Keratinocyte (primary cell): ENCODE measurements around the gene TMEM218. TPM values are rescaled to one million over a fixed set of nuclear protein-coding genes. Genes with fewer than 3 reads are reported as not detected.

Experiments
- DNase-seq: peaks from one replicate; pipeline ENCODE4 v3.0.0-alpha.2; 2011; ENCODE audit warnings: low read depth, missing footprints, low spot score
- FAIRE-seq: peaks from 2 replicates; lab custom pipeline; 2011; peaks lifted over from hg19 to GRCh38; lab: Jason Lieb, UNC
- H2AFZ ChIP-seq: 2 replicates; pipeline ENCODE4 v1.6.0; 2012; ENCODE audit warnings: low read length, control low read depth, inconsistent platforms; ENCODE audit not compliant: control insufficient read depth
- H3K27ac ChIP-seq: 2 replicates; pipeline ENCODE4 v1.5.1; 2011; ENCODE audit warnings: low read length; ENCODE audit not compliant: control insufficient read depth, insufficient read depth
- H3K27me3 ChIP-seq: 3 replicates; pipeline ENCODE4 v1.6.0; 2011; ENCODE audit warnings: low read length; ENCODE audit not compliant: control insufficient read depth, insufficient read depth; ENCODE audit errors: extremely low read depth
- H3K36me3 ChIP-seq, 2 experiments: 2 replicates in 1 of 2; 3 replicates in 1 of 2; pipeline ENCODE4 v1.5.1; 2011; ENCODE audit warnings: low read length in 2 of 2, mild to moderate bottlenecking in 1 of 2; ENCODE audit not compliant: control insufficient read depth in 2 of 2, insufficient read depth in 2 of 2; ENCODE audit errors: extremely low read depth in 1 of 2
- H3K4me1 ChIP-seq: 3 replicates; pipeline ENCODE4 v1.5.1; 2011; ENCODE audit warnings: low read length; ENCODE audit not compliant: control insufficient read depth, insufficient read depth; ENCODE audit errors: extremely low read depth
- H3K4me2 ChIP-seq: 3 replicates; pipeline ENCODE4 v1.6.0; 2011; ENCODE audit warnings: low read depth, low read length; ENCODE audit not compliant: control insufficient read depth, insufficient read depth; ENCODE audit errors: extremely low read depth
- H3K4me3 ChIP-seq, 3 experiments: fragments of 200-600 bp in 1 of 3; sonication (generic) in 1 of 3; 2 replicates in 2 of 3; 3 replicates in 1 of 3; pipeline ENCODE4 v1.5.1; 2011 to 2016; ENCODE audit warnings: low read length in 3 of 3, mild to moderate bottlenecking in 3 of 3, control low read depth in 2 of 3, inconsistent platforms in 1 of 3, low read depth in 1 of 3, mixed read lengths in 1 of 3, mixed run types in 1 of 3, moderate library complexity in 1 of 3; ENCODE audit not compliant: control insufficient read depth in 2 of 3, insufficient read depth in 2 of 3; ENCODE audit errors: extremely low read depth in 1 of 3
- H3K79me2 ChIP-seq: 2 replicates; pipeline ENCODE4 v1.6.0; 2012; ENCODE audit warnings: low read length; ENCODE audit not compliant: control insufficient read depth, insufficient read depth
- H3K9ac ChIP-seq: 3 replicates; pipeline ENCODE4 v1.6.0; 2011; ENCODE audit warnings: low read length; ENCODE audit not compliant: control insufficient read depth, insufficient read depth; ENCODE audit errors: extremely low read depth
- H3K9me1 ChIP-seq: 3 replicates; pipeline ENCODE4 v1.6.0; 2011; ENCODE audit warnings: low read length; ENCODE audit not compliant: control insufficient read depth, insufficient read depth; ENCODE audit errors: extremely low read depth
- H3K9me3 ChIP-seq: 2 replicates; pipeline ENCODE4 v1.5.1; 2012; ENCODE audit warnings: low read depth, low read length; ENCODE audit not compliant: control insufficient read depth
- H4K20me1 ChIP-seq: 3 replicates; pipeline ENCODE4 v1.6.0; 2011; ENCODE audit warnings: low read length; ENCODE audit not compliant: control insufficient read depth, insufficient read depth; ENCODE audit errors: extremely low read depth
- CTCF ChIP-seq, 3 experiments: IDR thresholded peaks in 1 of 3; conservative IDR thresholded peaks in 1 of 3; optimal IDR thresholded peaks in 1 of 3; 2 replicates in 2 of 3; 3 replicates in 1 of 3; pipeline versions ENCODE3 to v1.5.1; 2011; ENCODE audit warnings: low read length in 3 of 3, mild to moderate bottlenecking in 3 of 3, moderate library complexity in 2 of 3, control low read depth in 1 of 3, inconsistent platforms in 1 of 3; ENCODE audit not compliant: insufficient read depth in 2 of 3; ENCODE audit errors: extremely low read depth in 1 of 3
- EZH2 ChIP-seq: IDR thresholded peaks from one replicate; pipeline ENCODE4 v1.6.1; 2012; ENCODE audit warnings: inconsistent platforms, mild to moderate bottlenecking, low read length, moderate library complexity
- dilution Hi-C: fragments of 300-500 bp; cut with MboI; formaldehyde crosslinking; loops from one replicate; pipeline ENCODE4 v1.7.0; 2020; ENCODE audit warnings: low sequenced_read_pairs; ENCODE audit not compliant: extremely low pct_ligation_motif_present
- polyA plus RNA-seq, 5 experiments: library from polyadenylated mRNA; depleted of rRNA in 3 of 5; stranded (reverse) in 3 of 5; stranded (forward) in 1 of 5; unstranded in 1 of 5; fragments of >200 nt; gene quantifications; 1 replicate in 1 of 5; 2 replicates in 3 of 5; 3 replicates in 1 of 5; pipeline versions ENCODE4 v1.2.1 to v1.2.3, GENCODE V29; 2011 to 2012; ENCODE audit warnings: missing spikeins in 2 of 5, low read depth in 1 of 5, low replicate concordance in 1 of 5

TMEM218 gene
- polyA plus RNA-seq, 1 donor (not counting 4 experiments of a cell fraction or from before 2014, with no cell fraction given): 34.2 TPM

- Histone ChIP-seq H2AFZ (no peak overlapping the region), H3K79me2 (no peaks in the 10 kb centered on the region), H3K4me3 (no peak overlapping the region), H3K36me3 (no peaks in the 10 kb centered on the region), H4K20me1 (no peaks in the 10 kb centered on the region), H3K4me1 (no peaks in the 10 kb centered on the region), H3K9ac (no peak overlapping the region), H3K4me2 (no peak overlapping the region), H3K27ac (no peak overlapping the region), H3K9me1 (no peaks in the 10 kb centered on the region), H3K27me3 (peaks cover 8% of the 10 kb centered on the region), H3K9me3 (no peaks in the 10 kb centered on the region)
- dilution Hi-C loops: no loop called here
- FAIRE-seq: no peak
- no peak for DNase-seq
- no peak for TF ChIP-seq CTCF (optimal IDR thresholded peaks at IDR 0.05 in 1 of 3, IDR thresholded peaks at IDR 0.05 in 1 of 3, conservative IDR thresholded peaks at IDR 0.05 in 1 of 3; ENCODE audit: extremely low read depth in 1 of 3, insufficient read depth in 2 of 3, low read length in 3 of 3)
- no peak for TF ChIP-seq EZH2
These were observed 44.3 kb upstream of the TMEM218 start for GRCh38 chr11:125155767-125156166.

- Histone ChIP-seq H3K4me2 (no peak overlapping the region), H3K9ac (no peak overlapping the region), H3K9me1 (no peaks in the 10 kb centered on the region), H3K4me3 (no peak overlapping the region), H3K4me1 (no peaks in the 10 kb centered on the region), H4K20me1 (no peaks in the 10 kb centered on the region), H3K9me3 (no peaks in the 10 kb centered on the region), H3K27me3 (peaks cover 8% of the 10 kb centered on the region), H2AFZ (no peak overlapping the region), H3K27ac (no peak overlapping the region), H3K79me2 (no peaks in the 10 kb centered on the region), H3K36me3 (no peaks in the 10 kb centered on the region)
- no peak for DNase-seq
- no peak for TF ChIP-seq EZH2
- no peak for TF ChIP-seq CTCF (optimal IDR thresholded peaks at IDR 0.05 in 1 of 3, IDR thresholded peaks at IDR 0.05 in 1 of 3, conservative IDR thresholded peaks at IDR 0.05 in 1 of 3; ENCODE audit: extremely low read depth in 1 of 3, insufficient read depth in 2 of 3, low read length in 3 of 3)
- dilution Hi-C loops: no loop called here
- no peak for FAIRE-seq
These were observed 43.6 kb upstream of the TMEM218 start for GRCh38 chr11:125155100-125155444.
